HEK293 (cell line): ENCODE results near the gene FAM89B.

ENCODE experiments used
- CTCF ChIA-PET: fragments of 350-600 bp; formaldehyde crosslinking; extraction: SDS; loops from one replicate; lab custom pipeline; 2021; ENCODE audit warnings: antibody characterized with exemption; lab: Yijun Ruan, JAX
- POLR2A ChIA-PET: fragments of 300-600 bp; formaldehyde crosslinking; extraction: SDS; loops from one replicate; lab custom pipeline; 2020; ENCODE audit warnings: antibody characterized with exemption, inconsistent platforms; lab: Yijun Ruan, JAX
- H3K27ac ChIP-seq: fragments of 200-500 bp; sonication (Bioruptor generic); 2 replicates; pipeline ENCODE4 v1.5.1; 2014; ENCODE audit warnings: low read depth, low read length, control low read depth, inconsistent platforms; ENCODE audit errors: extremely low read depth
- H3K36me3 ChIP-seq, 2 experiments: fragments of 200-500 bp in 1 of 2; sonication (Bioruptor generic) in 1 of 2; 1 replicate in 1 of 2; 2 replicates in 1 of 2; pipeline ENCODE4 v1.5.1; 2014 to 2017; ENCODE audit warnings: inconsistent platforms in 2 of 2, low read length in 2 of 2; ENCODE audit not compliant: control insufficient read depth in 2 of 2, insufficient read depth in 1 of 2
- H3K4me1 ChIP-seq: fragments of 200-500 bp; sonication (Bioruptor generic); 2 replicates; pipeline ENCODE4 v1.5.1; 2014; ENCODE audit warnings: mild to moderate bottlenecking, low read length, inconsistent platforms; ENCODE audit not compliant: control insufficient read depth, insufficient read depth
- H3K4me3 ChIP-seq: 2 replicates; pipeline ENCODE4 v1.5.1; 2011; ENCODE audit warnings: low read depth, mild to moderate bottlenecking, control low read depth, low read length, moderate library complexity
- H3K9me3 ChIP-seq: fragments of 200-500 bp; sonication (Bioruptor generic); 2 replicates; pipeline ENCODE4 v1.5.1; 2014; ENCODE audit warnings: low read depth, low read length, inconsistent platforms; ENCODE audit not compliant: control insufficient read depth, insufficient read depth
- AEBP2 ChIP-seq: fragments of 450-650 bp; formaldehyde crosslinking; IDR thresholded peaks from 2 replicates; pipeline ENCODE4 v1.5.1; 2016; ENCODE audit warnings: missing biosample characterization, missing genetic modification characterization, borderline replicate concordance
- ELK4 ChIP-seq: IDR thresholded peaks from 2 replicates; pipeline ENCODE4 v1.6.1; 2011; ENCODE audit warnings: mild to moderate bottlenecking, low read depth, low read length, borderline replicate concordance
- HIC1 ChIP-seq: fragments of 450-650 bp; formaldehyde crosslinking; IDR thresholded peaks from 2 replicates; pipeline ENCODE4 v1.5.1; 2016; ENCODE audit warnings: missing biosample characterization, missing genetic modification characterization
- KLF1 ChIP-seq: fragments of 450-650 bp; formaldehyde crosslinking; IDR thresholded peaks from 2 replicates; pipeline ENCODE4 v1.5.1; 2016; ENCODE audit warnings: missing biosample characterization, missing genetic modification characterization
- KLF7 ChIP-seq: fragments of 450-650 bp; formaldehyde crosslinking; IDR thresholded peaks from 2 replicates; pipeline ENCODE4 v1.5.1; 2016; ENCODE audit warnings: missing biosample characterization, missing genetic modification characterization, borderline replicate concordance
- KLF9 ChIP-seq: fragments of 450-650 bp; formaldehyde crosslinking; IDR thresholded peaks from 2 replicates; pipeline ENCODE4 v1.5.1; 2016; ENCODE audit warnings: missing biosample characterization, missing genetic modification characterization, low read depth
- WT1 ChIP-seq: fragments of 450-650 bp; formaldehyde crosslinking; IDR thresholded peaks from 2 replicates; pipeline ENCODE4 v1.5.1; 2016; ENCODE audit warnings: missing biosample characterization, missing genetic modification characterization
- ZNF140 ChIP-seq: fragments of 450-650 bp; formaldehyde crosslinking; IDR thresholded peaks from 2 replicates; pipeline ENCODE4 v1.5.1; 2016; ENCODE audit warnings: missing biosample characterization, missing genetic modification characterization
- ZNF148 ChIP-seq: fragments of 450-650 bp; formaldehyde crosslinking; IDR thresholded peaks from 2 replicates; pipeline ENCODE4 v1.5.0; 2017; ENCODE audit warnings: missing biosample characterization, missing genetic modification characterization, borderline replicate concordance
- ZNF175 ChIP-seq: fragments of 450-650 bp; formaldehyde crosslinking; IDR thresholded peaks from 2 replicates; pipeline ENCODE4 v1.5.1; 2016; ENCODE audit warnings: missing biosample characterization, missing genetic modification characterization
- ZNF211 ChIP-seq: fragments of 450-650 bp; formaldehyde crosslinking; IDR thresholded peaks from 2 replicates; pipeline ENCODE4 v1.5.1; 2016; ENCODE audit warnings: low read depth, missing biosample characterization, missing genetic modification characterization
- ZNF266 ChIP-seq: fragments of 450-650 bp; formaldehyde crosslinking; IDR thresholded peaks from 2 replicates; pipeline ENCODE4 v1.5.1; 2016; ENCODE audit warnings: missing biosample characterization, missing genetic modification characterization, low read depth
- ZNF324 ChIP-seq: fragments of 450-650 bp; formaldehyde crosslinking; IDR thresholded peaks from 2 replicates; pipeline ENCODE4 v1.5.1; 2016; ENCODE audit warnings: missing biosample characterization, missing genetic modification characterization
- ZNF335 ChIP-seq: fragments of 450-650 bp; formaldehyde crosslinking; conservative IDR thresholded peaks from 2 replicates; pipeline ENCODE4 v1.5.1; 2016; ENCODE audit warnings: missing biosample characterization, missing genetic modification characterization
- ZNF555 ChIP-seq: fragments of 450-650 bp; formaldehyde crosslinking; conservative IDR thresholded peaks from 2 replicates; pipeline ENCODE4 v1.5.1; 2017; ENCODE audit warnings: missing biosample characterization, mild to moderate bottlenecking, missing genetic modification characterization, inconsistent platforms
- ZNF558 ChIP-seq: fragments of 450-650 bp; formaldehyde crosslinking; IDR thresholded peaks from 2 replicates; pipeline ENCODE4 v1.5.1; 2016; ENCODE audit warnings: missing biosample characterization, missing genetic modification characterization
- ZNF621 ChIP-seq: fragments of 450-650 bp; formaldehyde crosslinking; IDR thresholded peaks from 2 replicates; pipeline ENCODE4 v1.5.1; 2017; ENCODE audit warnings: missing biosample characterization, missing genetic modification characterization
- ZNF623 ChIP-seq: fragments of 450-650 bp; formaldehyde crosslinking; IDR thresholded peaks from 2 replicates; pipeline ENCODE4 v1.5.1; 2016; ENCODE audit warnings: missing biosample characterization, missing genetic modification characterization
- ZNF639 ChIP-seq: fragments of 450-650 bp; formaldehyde crosslinking; IDR thresholded peaks from 2 replicates; pipeline ENCODE4 v1.5.1; 2016; ENCODE audit warnings: missing biosample characterization, missing genetic modification characterization
- ZNF670 ChIP-seq: fragments of 450-650 bp; formaldehyde crosslinking; IDR thresholded peaks from 2 replicates; pipeline ENCODE4 v1.5.1; 2016; ENCODE audit warnings: missing biosample characterization, missing genetic modification characterization, low read depth

Gene FAM89B

GRCh38 chr11:65622011-65622410 is 49.7 kb downstream of the FAM89B start:
- Histone ChIP-seq H3K27ac (no peak overlapping the region), H3K36me3 (peaks cover 0 to 95% of the 10 kb centered on the region in 2 experiments; a peak in 1 of 3 replicates)
- TF ChIP-seq ZNF670 (no peak), ELK4 (no peak), ZNF623 (tag by site-specific recombination) (no peak), KLF9 (tag by site-specific recombination) (no peak), ZNF621 (tag by site-specific recombination) (no peak), ZNF148 (tag by site-specific recombination) (no peak), ZNF555 (tag by site-specific recombination) (no peak), ZNF266 (tag by site-specific recombination) (no peak), ZNF558 (tag by site-specific recombination) (no peak), KLF1 (tag by site-specific recombination) (no peak), ZNF639 (tag by site-specific recombination) (no peak)
- TF ChIP-seq, all 188 proteins: peak for 0
- Histone ChIP-seq H3K9me3 (no peaks in the 10 kb centered on the region), H3K4me3 (no peak overlapping the region), H3K4me1 (no peaks in the 10 kb centered on the region)
- ChIA-PET POLR2A (no interaction called here), CTCF (interaction anchor here (0.7 kb wide), 1 partner anchor 43 kb away, joined by 3 read pairs; no protein-coding TSS in a partner anchor)

- CTCF ChIA-PET = interaction anchor here (0.6 to 1.4 kb wide), 3 partner anchors 13 to 261 kb away, joined by 3 read pairs; partner anchors contain the start of gene FAM89B
- Histone ChIP-seq H3K36me3 (peaks cover 0 to 95% of the 10 kb centered on the region in 2 experiments; a peak in 1 of 3 replicates), H3K9me3 (no peaks in the 10 kb centered on the region), H3K4me3 (no peak overlapping the region), H3K4me1 (no peaks in the 10 kb centered on the region), H3K27ac (no peak overlapping the region)
- TF ChIP-seq ZNF140 (tag by site-specific recombination) (no peak), ZNF335 (tag by site-specific recombination) (no peak), HIC1 (tag by site-specific recombination) (no peak), ZNF211 (tag by site-specific recombination) (no peak), ZNF175 (tag by site-specific recombination) (no peak), WT1 (tag by site-specific recombination) (no peak), ZNF621 (tag by site-specific recombination) (no peak), KLF7 (tag by site-specific recombination) (no peak), KLF9 (tag by site-specific recombination) (no peak), AEBP2 (no peak), ZNF555 (tag by site-specific recombination) (no peak), ZNF324 (tag by site-specific recombination) (no peak)
- POLR2A ChIA-PET = interaction anchor here (0.6 to 1.8 kb wide), 4 partner anchors 10 to 98 kb away, joined by 3 to 7 read pairs (median 4); partner anchors contain the start of genes SCYL1 and SIPA1
These were observed 50.8 kb downstream of the FAM89B start for GRCh38 chr11:65623177-65623576.
